ENCODE results near the gene PSRC1. TPM values are rescaled to one million over a fixed set of nuclear protein-coding genes. Genes with fewer than 3 reads are reported as not detected.

Gene PSRC1
- total and polyA plus RNA-seq, 2 experiments from 2014 or later = 55.0 to 61.1 TPM

GRCh38 chr1:109263597-109264378 lies 19.2 kb downstream of the PSRC1 start:
- peak; percentile 98 for DNase-seq (ENCODE audit: low spot score)
- H4K20me1 ChIP-seq (replicated peaks; ENCODE audit: insufficient read depth) = no peaks in the 10 kb centered on the region
- no peak overlapping the region for H3K4me3 ChIP-seq
- H3K36me3 Mint-ChIP-seq (ENCODE audit: low read depth) = peaks cover 6% of the 10 kb centered on the region; the same call in 2 of the 3 replicates
- no peak overlapping the region; the same call in 2 of the 3 replicates for H3K4me3 Mint-ChIP-seq
- H3K27ac Mint-ChIP-seq = no peak overlapping the region
- H3K36me3 ChIP-seq (ENCODE audit: insufficient read depth) = no peaks in the 10 kb centered on the region; the same call in 1 of the 2 replicates
- ATAC-seq = peak; percentile 92
- H3K27me3 ChIP-seq (ENCODE audit: insufficient read depth) = no peaks in the 10 kb centered on the region
- H3K27me3 Mint-ChIP-seq (ENCODE audit: insufficient read depth, low read depth, poor library complexity) = peaks cover 10% of the 10 kb centered on the region
- H3K4me1 Mint-ChIP-seq = peaks cover 19% of the 10 kb centered on the region
- H3K79me2 ChIP-seq (replicated peaks; ENCODE audit: insufficient read depth) = no peaks in the 10 kb centered on the region
- no peak overlapping the region for H3K4me2 ChIP-seq
- no peak overlapping the region for H3K27ac ChIP-seq (ENCODE audit: low read depth)
- H3K9me3 Mint-ChIP-seq = no peaks in the 10 kb centered on the region; the same call in 1 of the 3 replicates
- 0 out of 2 replicates have a peak, but pooled peaks cover 5% of the 10 kb centered on the region for H3F3A ChIP-seq (replicated peaks; ENCODE audit: low read depth)
- no peaks in the 10 kb centered on the region for H3K9me2 ChIP-seq (ENCODE audit: insufficient read depth)
- TF ChIP-seq CTCF (conservative IDR thresholded peaks at IDR 0.05; ENCODE audit: low read depth in 2 of 2) (peak; percentile 96 to 99), POLR2AphosphoS5 (IDR thresholded peaks at IDR 0.05; ENCODE audit: low read depth) (0 out of 2 replicates have a peak, but pooled peaks have one; percentile 49), REST (IDR thresholded peaks at IDR 0.05; ENCODE audit: unreplicated experiment) (no peak), CREB1 (CRISPR knock-in tag; IDR thresholded peaks at IDR 0.05; ENCODE audit: low read depth) (peak; percentile 62), ZNF114 (CRISPR knock-in tag; IDR thresholded peaks at IDR 0.05) (peak; percentile 48; the same call in 1 of the 2 replicates)
- H3K4me1 ChIP-seq (ENCODE audit: insufficient read depth) = no peaks in the 10 kb centered on the region; the same call in 1 of the 2 replicates
- H2AFZ ChIP-seq = no peak overlapping the region

- Mint-ChIP-seq H3K27me3 (ENCODE audit: insufficient read depth, low read depth, poor library complexity) (peaks cover 10% of the 10 kb centered on the region), H3K27ac (no peak overlapping the region), H3K9me3 (no peaks in the 10 kb centered on the region; the same call in 1 of the 3 replicates), H3K4me1 (peaks cover 19% of the 10 kb centered on the region), H3K36me3 (ENCODE audit: low read depth) (peaks cover 5% of the 10 kb centered on the region; the same call in 2 of the 3 replicates), H3K4me3 (no peak overlapping the region)
- Histone ChIP-seq H3F3A (replicated peaks; ENCODE audit: low read depth) (0 out of 2 replicates have a peak, but pooled peaks cover 5% of the 10 kb centered on the region), H3K27ac (ENCODE audit: low read depth) (no peak overlapping the region), H3K36me3 (ENCODE audit: insufficient read depth) (no peaks in the 10 kb centered on the region; the same call in 1 of the 2 replicates), H3K4me2 (no peak overlapping the region), H3K4me3 (no peak overlapping the region), H3K27me3 (ENCODE audit: insufficient read depth) (no peaks in the 10 kb centered on the region), H3K4me1 (ENCODE audit: insufficient read depth) (no peaks in the 10 kb centered on the region; the same call in 1 of the 2 replicates), H3K79me2 (replicated peaks; ENCODE audit: insufficient read depth) (no peaks in the 10 kb centered on the region), H3K9me2 (ENCODE audit: insufficient read depth) (no peaks in the 10 kb centered on the region), H4K20me1 (replicated peaks; ENCODE audit: insufficient read depth) (no peaks in the 10 kb centered on the region), H2AFZ (no peak overlapping the region)
- ATAC-seq = peak; percentile 66
- no peak for DNase-seq (ENCODE audit: low spot score)
- no peak for TF ChIP-seq NANOG (IDR thresholded peaks at IDR 0.05; ENCODE audit: borderline replicate concordance)
- TF ChIP-seq EZH2phosphoT487 (IDR thresholded peaks at IDR 0.05; ENCODE audit: unreplicated experiment) = no peak
- no peak for TF ChIP-seq REST (IDR thresholded peaks at IDR 0.05; ENCODE audit: unreplicated experiment)
- TF ChIP-seq CTCF (conservative IDR thresholded peaks at IDR 0.05; ENCODE audit: low read depth in 2 of 2) = no peak
- TF ChIP-seq CREB1 (CRISPR knock-in tag; IDR thresholded peaks at IDR 0.05; ENCODE audit: low read depth) = no peak
- TF ChIP-seq STAT1 (IDR thresholded peaks at IDR 0.05; ENCODE audit: unreplicated experiment) = no peak
Observed at GRCh38 chr1:109263234-109263596, 19.7 kb downstream of the PSRC1 start.

Data from GM23338 (cell line).